AG04449 (cell line): ENCODE data around the gene TMEM178B.

Source experiments
- CTCF ChIA-PET: fragments of 350-600 bp; formaldehyde crosslinking; extraction: SDS; loops from one replicate; lab custom pipeline; 2021; ENCODE audit warnings: antibody characterized with exemption; lab: Yijun Ruan, JAX
- POLR2A ChIA-PET: fragments of 400-600, 350-600 bp; formaldehyde crosslinking; extraction: SDS; loops from one replicate; lab custom pipeline; 2020; ENCODE audit warnings: antibody characterized with exemption, inconsistent platforms; lab: Yijun Ruan, JAX
- DNase-seq: peaks from one replicate; pipeline ENCODE4 v3.0.0-alpha.2; 2010; ENCODE audit warnings: low read depth, low spot score
- H3K4me3 ChIP-seq: 2 replicates; pipeline ENCODE4 v1.5.1; 2011; ENCODE audit warnings: low read depth, mild to moderate bottlenecking, control low read depth, low read length
- TF ChIP-seq, protein P1 (sequence below): IDR thresholded peaks from one replicate; pipeline ENCODE4 v1.5.1; 2011; ENCODE audit warnings: mild to moderate bottlenecking, moderate library complexity, low read length, control low read depth, inconsistent platforms; ENCODE audit not compliant: insufficient read depth; ENCODE audit errors: missing control alignments

TMEM178B gene

DNA sequence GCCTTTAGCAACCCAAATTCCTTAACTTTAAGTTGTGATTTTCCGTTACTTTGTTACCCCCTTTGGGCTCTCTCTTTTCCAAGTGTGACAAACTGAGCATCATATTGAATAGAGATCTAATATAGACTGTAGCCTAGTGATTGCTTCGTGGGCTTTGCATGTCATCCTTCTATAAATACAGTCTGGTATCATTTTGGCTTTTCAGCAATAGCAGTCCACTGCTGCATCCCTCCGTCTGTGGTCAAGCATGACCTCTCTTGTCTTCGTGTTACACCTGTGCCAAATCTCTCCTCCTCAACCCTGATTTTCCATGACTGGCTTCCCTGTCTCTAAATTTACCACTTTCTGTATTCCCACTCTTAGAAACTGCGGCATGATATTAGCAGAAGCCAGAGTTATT is 423.5 kb downstream of the TMEM178B start:
- DNase-seq = no peak
- TF ChIP-seq, protein P1, sequence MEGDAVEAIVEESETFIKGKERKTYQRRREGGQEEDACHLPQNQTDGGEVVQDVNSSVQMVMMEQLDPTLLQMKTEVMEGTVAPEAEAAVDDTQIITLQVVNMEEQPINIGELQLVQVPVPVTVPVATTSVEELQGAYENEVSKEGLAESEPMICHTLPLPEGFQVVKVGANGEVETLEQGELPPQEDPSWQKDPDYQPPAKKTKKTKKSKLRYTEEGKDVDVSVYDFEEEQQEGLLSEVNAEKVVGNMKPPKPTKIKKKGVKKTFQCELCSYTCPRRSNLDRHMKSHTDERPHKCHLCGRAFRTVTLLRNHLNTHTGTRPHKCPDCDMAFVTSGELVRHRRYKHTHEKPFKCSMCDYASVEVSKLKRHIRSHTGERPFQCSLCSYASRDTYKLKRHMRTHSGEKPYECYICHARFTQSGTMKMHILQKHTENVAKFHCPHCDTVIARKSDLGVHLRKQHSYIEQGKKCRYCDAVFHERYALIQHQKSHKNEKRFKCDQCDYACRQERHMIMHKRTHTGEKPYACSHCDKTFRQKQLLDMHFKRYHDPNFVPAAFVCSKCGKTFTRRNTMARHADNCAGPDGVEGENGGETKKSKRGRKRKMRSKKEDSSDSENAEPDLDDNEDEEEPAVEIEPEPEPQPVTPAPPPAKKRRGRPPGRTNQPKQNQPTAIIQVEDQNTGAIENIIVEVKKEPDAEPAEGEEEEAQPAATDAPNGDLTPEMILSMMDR = no peak
- ChIA-PET POLR2A (no interaction called here), CTCF (no interaction called here)
- no peak overlapping the region for H3K4me3 ChIP-seq

DNA sequence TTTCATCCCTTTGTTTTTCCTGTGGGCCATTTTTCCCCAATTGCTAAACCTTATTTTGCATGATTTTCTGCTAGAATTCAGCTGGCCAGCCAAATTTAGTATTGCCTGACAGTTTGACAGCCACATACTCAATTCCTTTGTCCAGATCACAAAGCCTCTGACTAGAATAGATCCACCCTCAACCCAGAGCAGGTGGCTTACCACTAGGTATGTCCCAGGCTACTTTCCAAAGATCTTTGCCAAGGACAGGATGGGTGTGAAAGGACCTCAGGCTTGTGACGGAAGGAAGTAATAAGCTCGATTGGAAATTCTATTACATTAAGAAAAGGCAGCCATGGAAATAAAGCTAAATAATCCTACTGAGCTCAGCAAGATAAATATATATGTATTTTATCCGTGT is 426.7 kb downstream of the TMEM178B start:
- no peak overlapping the region for H3K4me3 ChIP-seq
- ChIA-PET POLR2A (no interaction called here), CTCF (no interaction called here)
- DNase-seq = no peak
- TF ChIP-seq, protein P1 = no peak

DNA sequence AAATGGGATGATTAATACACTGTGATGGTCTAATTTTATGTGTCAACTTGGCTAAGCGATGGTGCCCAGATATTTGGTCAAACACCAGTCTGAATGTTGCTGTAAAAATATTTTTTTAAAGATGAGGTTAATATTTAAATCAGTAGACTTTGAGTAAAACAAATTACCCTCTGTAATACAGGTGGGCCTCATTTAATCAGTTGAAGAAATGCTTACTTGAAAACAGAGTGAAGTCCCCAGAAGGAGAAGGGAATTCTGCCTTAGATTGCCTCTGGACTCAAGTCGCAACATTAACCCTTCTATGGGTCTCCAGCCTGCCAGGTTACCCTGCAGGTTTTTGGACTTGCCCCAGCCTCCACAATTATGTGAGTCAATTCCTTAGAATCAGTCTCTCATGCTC is 427.6 kb downstream of the TMEM178B start:
- no peak overlapping the region for H3K4me3 ChIP-seq
- TF ChIP-seq, protein P1 = no peak
- ChIA-PET CTCF (no interaction called here), POLR2A (no interaction called here)
- no peak for DNase-seq

DNA sequence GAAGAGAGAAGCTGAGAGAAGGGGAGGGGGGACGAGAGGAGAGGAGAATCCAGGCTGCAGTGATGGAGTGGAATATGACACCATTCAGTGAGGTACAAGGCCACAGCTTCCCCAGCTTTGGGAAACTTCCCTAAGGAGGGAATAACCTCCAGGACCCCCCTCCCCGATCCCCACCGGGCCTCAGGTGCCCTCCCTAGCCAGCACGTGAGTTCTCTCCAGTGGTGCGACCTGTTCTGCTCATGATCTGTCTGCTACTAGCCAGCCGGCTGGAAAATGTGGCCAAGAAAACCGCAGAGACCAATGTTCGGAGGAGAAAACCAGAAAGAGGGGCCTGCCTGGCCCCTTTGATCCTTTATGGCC is 437.4 kb downstream of the TMEM178B start:
- ChIA-PET POLR2A (no interaction called here), CTCF (interaction anchor here (1.0 kb wide), 1 partner anchor 22 kb away, joined by 3 read pairs; no protein-coding TSS in a partner anchor)

DNA sequence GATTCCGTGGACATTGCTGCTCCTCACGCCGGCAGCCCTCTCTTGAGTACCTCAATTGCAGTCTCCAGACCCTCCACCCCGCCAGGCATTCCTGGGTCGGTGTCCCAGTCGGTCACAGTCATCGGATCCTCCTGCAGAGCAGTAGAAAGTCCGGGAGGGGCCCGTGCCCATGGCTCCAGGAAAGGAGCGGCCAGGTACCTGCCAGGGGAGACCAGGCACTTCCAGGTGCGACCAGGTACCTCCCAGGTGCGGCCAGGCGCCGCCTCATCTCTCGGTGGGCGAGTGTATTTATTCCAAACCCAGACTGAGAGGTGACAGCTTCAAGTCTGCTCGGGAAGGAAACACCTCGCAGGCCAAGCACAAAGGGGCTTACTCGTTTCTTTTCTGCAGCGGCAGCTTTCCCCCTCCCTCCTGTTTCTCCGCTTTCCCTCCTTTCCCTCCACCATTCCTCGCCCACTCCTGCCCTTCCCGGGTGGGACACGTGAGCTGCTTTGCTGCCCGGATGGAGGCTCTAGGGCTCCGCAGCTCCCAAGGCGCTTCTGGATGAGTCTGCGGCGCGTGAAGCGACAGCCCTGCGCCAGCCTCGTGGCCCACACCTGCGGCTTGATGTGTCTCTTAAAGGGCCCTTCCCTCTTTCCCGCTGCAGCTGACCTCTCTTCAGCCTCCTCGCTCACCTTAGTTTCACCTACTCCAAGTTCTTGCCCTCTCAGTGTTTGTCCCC is 438.0 kb downstream of the TMEM178B start:
- H3K4me3 ChIP-seq = no peak overlapping the region

More for the DNA sequence above, 437.4 kb downstream of the TMEM178B start:
- TF ChIP-seq, protein P1 = no peak
- DNase-seq = no peak
- H3K4me3 ChIP-seq = no peak overlapping the region

DNA sequence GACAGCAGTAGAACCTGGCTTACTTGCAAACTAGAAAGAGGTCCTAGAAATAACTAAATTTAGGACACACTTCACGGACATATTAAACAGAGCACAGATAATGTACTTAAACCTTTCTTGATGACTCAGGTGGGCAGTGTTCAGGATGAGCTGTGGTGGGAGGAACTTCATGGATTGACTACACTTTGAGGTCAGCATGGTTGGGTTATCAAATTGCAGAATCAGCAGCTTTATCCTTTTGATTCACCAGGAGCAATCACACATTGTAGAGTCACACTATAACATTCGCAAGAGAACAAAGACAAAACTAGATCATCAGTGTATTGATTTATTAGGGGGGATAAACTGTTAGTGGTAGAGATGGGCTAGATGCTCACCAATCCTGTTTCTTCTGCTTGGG is 438.7 kb downstream of the TMEM178B start:
- TF ChIP-seq, protein P1 = no peak
- H3K4me3 ChIP-seq = no peak overlapping the region
- ChIA-PET CTCF (no interaction called here), POLR2A (no interaction called here)
- DNase-seq = no peak

More for the DNA sequence above, 438.0 kb downstream of the TMEM178B start:
- ChIA-PET POLR2A (no interaction called here), CTCF (interaction anchor here (1.0 kb wide), 1 partner anchor 22 kb away, joined by 3 read pairs; no protein-coding TSS in a partner anchor)
- DNase-seq = no peak
- TF ChIP-seq, protein P1 = no peak
